ENCODE results near the gene RPL41.

GRCh38 chr12:56127485-56127887 lies 11.1 kb downstream of the RPL41 start:
- TF ChIP-seq CTCF (conservative IDR thresholded peaks at IDR 0.05; ENCODE audit: low read depth, low read length) = no peak
- TF ChIP-seq EZH2phosphoT487 (IDR thresholded peaks at IDR 0.05; ENCODE audit: borderline replicate concordance, low read length) = no peak
- no peak for TF ChIP-seq EZH2 (IDR thresholded peaks at IDR 0.05; ENCODE audit: low read length, unreplicated experiment)
